HG03135 (cell line): ENCODE data around the gene CSRP1.
A peak's percentile ranks its signal among the peaks of the same experiment; 100 is the strongest.
"Not testable (repeated sequence)": the region's sequence is repeated elsewhere in the genome, so short reads cannot be mapped to it uniquely, and the experiment has no call there.

ENCODE experiments used
- ATAC-seq: cut with Tn5 transposase; IDR thresholded peaks from one replicate; pipeline ENCODE4 v1.9.1; 2021; ENCODE audit warnings: mild to moderate bottlenecking, moderate library complexity; ENCODE audit not compliant: unreplicated experiment

CSRP1 gene

GRCh38 chr1:201506557-201507359 is at the start of gene CSRP1:
TSS of gene CSRP1 (minus strand) at chr1:201507123. CDS start at chr1:201496303, 10,820 bp downstream.
- peak; percentile 89 for ATAC-seq

GRCh38 chr1:201555593-201555945 is 48.6 kb upstream of the CSRP1 start:
- ATAC-seq, result no peak

GRCh38 chr1:201554789-201555592 is 48.1 kb upstream of the CSRP1 start:
- ATAC-seq, result no peak

GRCh38 chr1:201554190-201554600 is 47.3 kb upstream of the CSRP1 start:
- ATAC-seq, result no peak

GRCh38 chr1:201553496-201554189 is 46.7 kb upstream of the CSRP1 start:
- ATAC-seq, result no peak

- no peak for ATAC-seq
Observed at GRCh38 chr1:201552941-201553351, 46.0 kb upstream of the CSRP1 start.

- ATAC-seq, result no peak
Observed at GRCh38 chr1:201551877-201552731, 45.2 kb upstream of the CSRP1 start.

- no peak for ATAC-seq
Observed at GRCh38 chr1:201551096-201551495, 44.2 kb upstream of the CSRP1 start.

GRCh38 chr1:201549522-201549921 is 42.6 kb upstream of the CSRP1 start:
- ATAC-seq, result not testable (repeated sequence)

- no peak for ATAC-seq
Observed at GRCh38 chr1:201545851-201546492, 39.0 kb upstream of the CSRP1 start.

- ATAC-seq, result no peak
Observed at GRCh38 chr1:201544710-201545109, 37.8 kb upstream of the CSRP1 start.

GRCh38 chr1:201543871-201544642 is 37.1 kb upstream of the CSRP1 start:
- ATAC-seq, result no peak

GRCh38 chr1:201542309-201543035 is 35.5 kb upstream of the CSRP1 start:
- no peak for ATAC-seq

- ATAC-seq, result no peak
Observed at GRCh38 chr1:201540846-201541735, 34.2 kb upstream of the CSRP1 start.

GRCh38 chr1:201539561-201540431 is 32.9 kb upstream of the CSRP1 start:
- ATAC-seq, result no peak
